Measurements from ENCODE around the gene ABCA8. TPM values are rescaled to one million over a fixed set of nuclear protein-coding genes. Genes with fewer than 3 reads are reported as not detected.

The ABCA8 gene
- total and polyA plus RNA-seq, 2 donors (not counting 1 experiment from before 2014, with no cell fraction given), result 6.4 to 47.2 TPM

DNA sequence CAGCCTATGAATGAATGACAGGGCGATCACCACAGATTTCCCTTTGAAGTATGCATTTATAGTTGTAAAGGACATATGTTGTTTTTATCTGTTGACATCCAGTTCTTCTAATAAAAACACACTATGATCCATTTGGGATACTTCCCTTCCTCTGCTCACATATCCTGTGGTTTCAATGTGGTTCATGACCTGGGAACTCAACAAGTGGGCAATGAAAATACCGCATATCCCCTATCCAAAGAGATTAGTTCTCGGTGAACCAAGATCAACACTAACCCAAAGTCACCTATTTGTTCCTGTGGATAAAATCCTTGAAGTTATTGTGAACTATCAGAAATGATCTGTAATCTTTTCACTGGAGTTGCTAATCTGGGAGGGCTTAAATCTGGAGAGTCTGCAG lies 16.0 kb downstream of the ABCA8 start:
- no peaks in the 10 kb centered on the region for H3K4me1 ChIP-seq (ENCODE audit: control insufficient read depth, extremely low read depth, insufficient read depth, low read length)
- no peak overlapping the region for H2AFZ ChIP-seq (ENCODE audit: low read length)
- H3K4me2 ChIP-seq (ENCODE audit: extremely low read depth, insufficient read depth, low read length), result no peak overlapping the region
- no peak for TF ChIP-seq EZH2 (IDR thresholded peaks at IDR 0.05; ENCODE audit: low read length, missing control alignments)
- TF ChIP-seq, protein P1, sequence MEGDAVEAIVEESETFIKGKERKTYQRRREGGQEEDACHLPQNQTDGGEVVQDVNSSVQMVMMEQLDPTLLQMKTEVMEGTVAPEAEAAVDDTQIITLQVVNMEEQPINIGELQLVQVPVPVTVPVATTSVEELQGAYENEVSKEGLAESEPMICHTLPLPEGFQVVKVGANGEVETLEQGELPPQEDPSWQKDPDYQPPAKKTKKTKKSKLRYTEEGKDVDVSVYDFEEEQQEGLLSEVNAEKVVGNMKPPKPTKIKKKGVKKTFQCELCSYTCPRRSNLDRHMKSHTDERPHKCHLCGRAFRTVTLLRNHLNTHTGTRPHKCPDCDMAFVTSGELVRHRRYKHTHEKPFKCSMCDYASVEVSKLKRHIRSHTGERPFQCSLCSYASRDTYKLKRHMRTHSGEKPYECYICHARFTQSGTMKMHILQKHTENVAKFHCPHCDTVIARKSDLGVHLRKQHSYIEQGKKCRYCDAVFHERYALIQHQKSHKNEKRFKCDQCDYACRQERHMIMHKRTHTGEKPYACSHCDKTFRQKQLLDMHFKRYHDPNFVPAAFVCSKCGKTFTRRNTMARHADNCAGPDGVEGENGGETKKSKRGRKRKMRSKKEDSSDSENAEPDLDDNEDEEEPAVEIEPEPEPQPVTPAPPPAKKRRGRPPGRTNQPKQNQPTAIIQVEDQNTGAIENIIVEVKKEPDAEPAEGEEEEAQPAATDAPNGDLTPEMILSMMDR (conservative IDR thresholded peaks at IDR 0.05 in 1 of 2, IDR thresholded peaks at IDR 0.05 in 1 of 2; ENCODE audit: low read depth in 1 of 2, low read length in 2 of 2), result no peak
- H3K27me3 ChIP-seq (ENCODE audit: control insufficient read depth, insufficient read depth, low read length), result no peaks in the 10 kb centered on the region
- no peak overlapping the region for H3K4me3 ChIP-seq (replicated peaks in 1 of 4; ENCODE audit: control extremely low read depth in 1 of 4, insufficient read depth in 1 of 4, low read depth in 3 of 4, low read length in 4 of 4)
- H4K20me1 ChIP-seq (ENCODE audit: control insufficient read depth, extremely low read depth, insufficient read depth, low read length), result no peaks in the 10 kb centered on the region
- H3K27ac ChIP-seq (ENCODE audit: insufficient read depth, low read length), result no peak overlapping the region
- H3K9me3 ChIP-seq (ENCODE audit: control insufficient read depth, insufficient read depth, low read depth, low read length), result no peaks in the 10 kb centered on the region
- H3K9ac ChIP-seq (ENCODE audit: insufficient read depth, low read length), result no peak overlapping the region
- DNase-seq (ENCODE audit: low read depth in 2 of 2), result no peak
- no peaks in the 10 kb centered on the region for H3K79me2 ChIP-seq (ENCODE audit: control insufficient read depth, insufficient read depth, low read length)
- no peaks in the 10 kb centered on the region for H3K36me3 ChIP-seq (ENCODE audit: control insufficient read depth, insufficient read depth, low read length)

DNA sequence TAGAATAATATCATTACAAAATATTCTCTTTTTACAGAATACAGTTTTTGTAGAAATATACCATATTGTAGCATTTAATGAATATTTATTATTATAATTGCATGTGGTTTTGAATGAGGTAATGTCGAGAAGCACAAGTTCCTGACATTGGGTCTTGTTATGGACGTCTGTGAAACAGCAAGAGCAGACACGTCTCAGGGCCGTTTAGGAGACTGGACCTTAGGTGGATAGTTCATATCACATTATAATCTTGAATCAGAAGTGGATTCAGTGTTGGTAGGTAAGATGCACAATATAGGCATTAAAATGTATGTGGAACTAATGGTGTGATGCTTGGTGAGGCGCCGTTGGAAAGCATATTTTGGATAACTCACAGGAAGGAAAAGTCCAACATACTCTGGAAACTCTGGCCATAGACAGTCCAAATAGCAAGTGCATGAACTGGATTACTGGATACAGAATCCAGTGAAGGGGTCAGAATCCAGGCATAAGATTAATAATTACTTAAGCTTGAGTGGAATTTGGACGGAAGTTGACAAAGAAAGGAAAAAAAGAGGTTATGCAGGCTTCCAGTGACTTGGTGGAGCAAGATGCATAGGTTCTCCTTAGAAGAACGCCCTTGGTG lies 17.2 kb downstream of the ABCA8 start:
- TF ChIP-seq EZH2 (IDR thresholded peaks at IDR 0.05; ENCODE audit: low read length, missing control alignments), result no peak
- TF ChIP-seq, protein P1 (conservative IDR thresholded peaks at IDR 0.05 in 1 of 2, IDR thresholded peaks at IDR 0.05 in 1 of 2; ENCODE audit: low read depth in 1 of 2, low read length in 2 of 2), result no peak
- DNase-seq (ENCODE audit: low read depth in 2 of 2), result no peak
- H3K27ac ChIP-seq (ENCODE audit: insufficient read depth, low read length), result no peak overlapping the region
- no peaks in the 10 kb centered on the region for H3K79me2 ChIP-seq (ENCODE audit: control insufficient read depth, insufficient read depth, low read length)
- H4K20me1 ChIP-seq (ENCODE audit: control insufficient read depth, extremely low read depth, insufficient read depth, low read length), result no peaks in the 10 kb centered on the region
- H3K27me3 ChIP-seq (ENCODE audit: control insufficient read depth, insufficient read depth, low read length), result no peaks in the 10 kb centered on the region
- no peak overlapping the region for H3K4me3 ChIP-seq (replicated peaks in 1 of 4; ENCODE audit: control extremely low read depth in 1 of 4, insufficient read depth in 1 of 4, low read depth in 3 of 4, low read length in 4 of 4)
- H3K4me2 ChIP-seq (ENCODE audit: extremely low read depth, insufficient read depth, low read length), result no peak overlapping the region
- no peak overlapping the region for H3K9ac ChIP-seq (ENCODE audit: insufficient read depth, low read length)
- no peaks in the 10 kb centered on the region for H3K4me1 ChIP-seq (ENCODE audit: control insufficient read depth, extremely low read depth, insufficient read depth, low read length)
- no peak overlapping the region for H2AFZ ChIP-seq (ENCODE audit: low read length)
- no peaks in the 10 kb centered on the region for H3K9me3 ChIP-seq (ENCODE audit: control insufficient read depth, insufficient read depth, low read depth, low read length)
- no peaks in the 10 kb centered on the region for H3K36me3 ChIP-seq (ENCODE audit: control insufficient read depth, insufficient read depth, low read length)

DNA sequence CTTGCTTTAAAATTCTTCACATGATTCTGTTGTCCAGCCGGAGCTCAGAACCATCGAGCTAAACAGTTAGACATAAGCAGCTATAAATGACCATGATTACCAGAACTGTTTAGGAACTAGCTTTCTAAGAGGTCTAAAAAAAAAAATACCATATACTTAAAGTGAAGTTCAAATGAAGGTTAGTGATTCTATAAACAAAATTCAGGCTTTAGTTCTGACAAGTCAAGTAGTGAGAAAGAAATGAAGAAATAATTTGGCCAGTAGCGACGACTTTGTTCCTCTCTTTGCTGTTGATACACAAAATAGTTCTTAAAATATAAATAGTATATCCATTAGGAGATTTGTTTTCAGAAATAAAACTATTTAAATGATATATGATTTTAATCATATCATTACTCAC lies 27.7 kb downstream of the ABCA8 start:
- H3K9me3 ChIP-seq (ENCODE audit: control insufficient read depth, insufficient read depth, low read depth, low read length), result no peaks in the 10 kb centered on the region
- no peaks in the 10 kb centered on the region for H3K79me2 ChIP-seq (ENCODE audit: control insufficient read depth, insufficient read depth, low read length)
- H3K27ac ChIP-seq (ENCODE audit: insufficient read depth, low read length), result no peak overlapping the region
- H3K4me3 ChIP-seq (replicated peaks in 1 of 4; ENCODE audit: control extremely low read depth in 1 of 4, insufficient read depth in 1 of 4, low read depth in 3 of 4, low read length in 4 of 4), result no peak overlapping the region
- H3K9ac ChIP-seq (ENCODE audit: insufficient read depth, low read length), result no peak overlapping the region
- TF ChIP-seq, protein P1 (conservative IDR thresholded peaks at IDR 0.05 in 1 of 2, IDR thresholded peaks at IDR 0.05 in 1 of 2; ENCODE audit: low read depth in 1 of 2, low read length in 2 of 2), result no peak
- no peak for TF ChIP-seq EZH2 (IDR thresholded peaks at IDR 0.05; ENCODE audit: low read length, missing control alignments)
- DNase-seq (ENCODE audit: low read depth in 2 of 2), result peak in 1 of 2 donors; percentile 33
- H3K27me3 ChIP-seq (ENCODE audit: control insufficient read depth, insufficient read depth, low read length), result no peaks in the 10 kb centered on the region
- no peak overlapping the region for H2AFZ ChIP-seq (ENCODE audit: low read length)
- no peak overlapping the region for H3K4me2 ChIP-seq (ENCODE audit: extremely low read depth, insufficient read depth, low read length)
- no peaks in the 10 kb centered on the region for H3K36me3 ChIP-seq (ENCODE audit: control insufficient read depth, insufficient read depth, low read length)
- no peaks in the 10 kb centered on the region for H3K4me1 ChIP-seq (ENCODE audit: control insufficient read depth, extremely low read depth, insufficient read depth, low read length)
- no peaks in the 10 kb centered on the region for H4K20me1 ChIP-seq (ENCODE audit: control insufficient read depth, extremely low read depth, insufficient read depth, low read length)

All from fibroblast of lung (primary cell).